ENCODE measurements around the gene DNMT3L.

- TF ChIP-seq CTCF (conservative IDR thresholded peaks at IDR 0.05; ENCODE audit: low read length) (no peak), EZH2phosphoT487 (IDR thresholded peaks at IDR 0.05; ENCODE audit: borderline replicate concordance, low read depth, low read length) (no peak)
These were observed 22.3 kb upstream of the DNMT3L start for GRCh38 chr21:44283948-44284347.
